Glomerular visceral epithelial cell (primary cell): ENCODE data around the gene SH3GL1.
A peak's percentile ranks its signal among the peaks of the same experiment; 100 is the strongest.
"Not testable (repeated sequence)": the region's sequence is repeated elsewhere in the genome, so short reads cannot be mapped to it uniquely, and the experiment has no call there.

Experiments
- DNase-seq: peaks from one replicate; pipeline ENCODE4 v3.0.0-alpha.2; 2016; ENCODE audit errors: extremely low spot score

SH3GL1 gene

DNA sequence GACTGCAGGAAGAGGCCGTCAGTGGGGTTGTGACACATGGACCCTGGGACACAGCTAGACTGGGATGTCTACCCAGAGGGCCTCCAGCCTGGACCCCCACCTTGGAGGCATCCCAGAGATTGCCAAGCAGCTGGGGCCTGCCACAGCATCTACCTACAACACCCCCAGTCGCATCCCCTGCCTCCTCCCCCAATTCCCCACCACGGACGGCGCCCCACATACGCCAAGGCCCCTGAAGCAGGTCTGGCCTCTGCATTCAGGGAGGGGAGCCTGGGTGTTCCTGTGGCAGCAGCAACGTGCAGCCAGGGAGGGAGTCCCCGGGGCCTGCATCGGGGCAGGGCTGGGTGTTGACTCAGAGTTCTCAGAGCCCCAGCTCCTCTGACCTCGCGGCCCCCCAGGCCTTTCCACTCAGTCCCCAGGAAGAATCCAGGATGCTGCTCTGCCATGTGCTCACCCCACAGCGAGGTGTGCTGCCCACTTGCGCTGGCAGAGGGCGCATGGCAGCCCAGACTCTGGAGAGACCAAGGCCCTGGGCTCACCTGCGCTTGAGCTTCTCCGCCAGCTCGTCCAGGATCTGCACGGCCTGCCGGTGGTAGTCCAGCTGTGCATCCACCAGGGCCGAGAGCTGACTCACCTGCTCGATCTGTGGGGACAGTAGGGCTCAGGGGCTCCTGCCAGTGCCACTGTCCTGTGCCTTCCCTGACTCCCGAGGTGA is 37.4 kb downstream of the SH3GL1 start:
- DNase-seq = peak; percentile 23

DNA sequence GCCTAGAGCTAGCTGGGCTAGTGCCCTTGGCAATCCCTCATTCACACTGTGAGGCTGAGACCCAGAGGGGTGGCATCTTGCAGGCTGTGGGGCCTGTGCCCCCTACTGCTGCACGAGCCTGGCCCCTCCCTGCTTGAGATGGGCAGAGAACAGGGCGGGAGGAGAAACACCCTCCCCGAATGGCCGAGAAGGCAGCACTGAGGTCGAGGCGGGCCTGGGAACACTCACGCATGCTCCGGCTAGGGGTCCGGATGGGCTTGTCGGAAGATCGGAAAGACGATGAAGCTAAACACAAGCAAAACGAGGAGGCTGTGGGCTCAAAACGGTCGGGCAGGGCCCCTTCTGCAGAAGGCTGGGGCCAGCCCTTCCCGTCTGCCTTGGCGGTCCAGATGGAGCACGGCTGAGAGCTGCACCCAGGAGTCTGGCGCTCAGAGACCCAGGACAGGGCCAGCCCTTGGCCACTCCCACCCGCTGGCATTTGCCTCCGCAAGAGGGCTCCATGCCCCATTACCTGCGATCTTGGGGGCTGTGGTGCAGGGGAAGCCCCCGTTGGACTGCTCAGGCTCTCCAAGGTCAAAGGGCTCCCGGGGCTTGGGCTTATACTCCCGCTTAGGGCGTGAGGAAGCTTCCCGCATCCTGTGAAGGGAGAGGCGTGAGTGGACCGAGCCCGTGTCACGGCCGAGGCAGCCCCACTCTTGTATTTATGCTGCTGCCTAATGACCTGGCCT is 38.1 kb downstream of the SH3GL1 start:
- no peak for DNase-seq

DNA sequence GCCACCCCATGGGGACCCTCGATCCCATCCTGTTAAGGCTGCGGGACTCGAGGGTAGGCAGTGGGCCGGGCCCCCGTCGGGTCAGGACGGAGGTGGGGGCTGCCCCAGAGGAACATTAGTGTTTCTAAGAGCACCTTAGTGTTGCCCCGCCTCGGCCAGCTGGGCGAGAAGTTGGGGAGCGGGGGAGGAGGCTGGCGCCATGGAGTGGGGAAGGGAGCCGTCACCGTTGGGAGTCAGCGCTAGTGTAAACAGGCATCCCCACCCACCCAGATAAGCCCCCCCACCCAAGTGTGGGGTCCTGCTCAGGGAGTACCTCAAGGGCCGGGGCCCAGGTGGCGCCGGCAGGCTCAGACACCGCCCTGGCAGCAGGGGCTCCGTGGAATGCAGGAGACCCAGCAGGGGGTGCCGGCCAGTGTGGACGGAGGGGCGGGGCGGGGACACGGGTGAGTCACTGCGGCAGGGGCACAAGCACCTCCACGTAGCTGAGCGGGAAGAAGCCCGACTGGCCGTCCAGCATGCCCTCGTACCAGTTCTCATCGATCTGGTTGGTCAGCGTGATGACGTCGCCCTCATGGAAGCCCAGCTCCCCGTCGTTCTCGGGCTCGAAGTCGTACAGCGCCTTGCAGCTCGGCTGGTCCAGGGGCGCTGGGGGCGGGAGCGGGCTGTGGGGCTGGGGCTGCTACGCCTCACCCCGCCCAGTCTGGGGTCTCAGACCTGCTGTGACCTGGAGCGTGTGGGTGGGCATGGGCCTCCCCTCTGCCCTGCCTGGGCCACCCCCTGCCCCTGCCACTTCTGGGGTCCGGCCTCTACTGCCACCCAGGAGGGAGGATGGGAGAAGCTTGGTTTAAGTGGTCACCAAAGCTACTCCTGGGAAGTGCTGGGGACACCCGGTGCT is 38.9 kb downstream of the SH3GL1 start:
- no peak for DNase-seq

DNA sequence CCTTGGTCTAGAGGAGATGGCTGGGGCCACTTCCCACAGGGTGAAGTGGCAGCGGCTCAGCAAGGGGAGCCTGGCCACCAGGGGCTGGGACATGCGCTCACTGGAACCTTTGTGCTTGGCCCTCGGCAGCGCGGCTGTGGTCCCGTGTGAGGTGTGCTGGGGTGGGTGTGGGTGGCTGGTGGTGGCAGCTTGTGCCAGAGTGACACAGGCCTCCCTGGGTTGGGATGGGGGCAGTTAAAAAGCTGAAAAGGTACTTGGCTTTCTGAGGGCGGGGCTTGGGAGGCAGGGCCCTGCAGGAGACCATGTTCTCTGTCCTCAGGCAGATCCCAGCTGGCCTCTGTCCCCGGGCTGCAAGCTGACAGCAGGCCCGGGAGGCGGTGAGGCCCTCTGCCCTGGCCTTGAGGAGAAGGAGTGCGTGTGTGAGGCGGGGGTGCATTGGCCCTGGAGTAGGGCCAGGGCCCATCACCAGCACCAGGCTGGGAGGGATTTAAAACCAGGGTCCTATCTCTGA is 39.7 kb downstream of the SH3GL1 start:
- no peak for DNase-seq

DNA sequence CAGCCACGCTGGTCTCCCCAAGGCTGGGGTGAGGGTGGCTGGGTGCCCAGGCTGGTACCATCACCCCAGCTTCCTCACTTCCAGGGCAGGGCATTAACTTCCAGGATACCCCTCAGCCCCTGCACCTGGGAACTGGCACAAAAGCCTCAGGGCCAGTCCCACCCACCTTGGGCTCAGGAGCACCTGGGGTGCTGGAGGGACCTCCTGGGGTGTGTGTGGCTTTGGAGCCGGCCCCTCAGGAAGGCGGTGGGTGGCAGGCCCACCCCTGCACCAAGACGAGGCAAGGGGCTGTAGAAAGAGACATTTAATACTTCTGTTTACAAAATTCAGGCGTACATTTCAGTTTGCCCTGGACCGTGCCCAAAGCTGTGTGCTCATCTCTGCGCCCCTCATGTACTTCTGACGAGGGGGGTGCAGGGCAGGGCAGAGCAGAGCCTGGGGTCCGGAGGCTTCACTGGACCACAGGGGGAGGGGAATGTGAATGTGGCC is 40.2 kb downstream of the SH3GL1 start:
- DNase-seq = no peak

DNA sequence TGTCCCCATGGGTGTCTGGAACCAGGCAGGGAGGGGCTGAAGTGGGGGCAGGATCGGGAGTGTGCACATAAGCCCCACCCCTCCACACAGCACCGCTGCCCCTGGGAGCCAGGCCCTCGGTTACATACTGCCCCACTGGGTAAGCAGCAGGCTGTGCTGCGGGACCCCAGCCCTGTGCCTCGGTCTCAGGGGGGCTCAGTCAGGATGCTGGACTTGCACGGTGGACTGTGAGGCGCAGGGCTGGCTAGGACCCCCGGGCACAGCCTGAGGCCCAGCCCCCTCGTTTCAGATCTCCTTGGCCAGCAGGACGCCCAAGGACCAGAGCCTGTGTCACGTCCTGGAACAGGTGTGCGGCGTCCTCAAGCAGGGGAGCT is 40.7 kb downstream of the SH3GL1 start:
- DNase-seq = no peak

DNA sequence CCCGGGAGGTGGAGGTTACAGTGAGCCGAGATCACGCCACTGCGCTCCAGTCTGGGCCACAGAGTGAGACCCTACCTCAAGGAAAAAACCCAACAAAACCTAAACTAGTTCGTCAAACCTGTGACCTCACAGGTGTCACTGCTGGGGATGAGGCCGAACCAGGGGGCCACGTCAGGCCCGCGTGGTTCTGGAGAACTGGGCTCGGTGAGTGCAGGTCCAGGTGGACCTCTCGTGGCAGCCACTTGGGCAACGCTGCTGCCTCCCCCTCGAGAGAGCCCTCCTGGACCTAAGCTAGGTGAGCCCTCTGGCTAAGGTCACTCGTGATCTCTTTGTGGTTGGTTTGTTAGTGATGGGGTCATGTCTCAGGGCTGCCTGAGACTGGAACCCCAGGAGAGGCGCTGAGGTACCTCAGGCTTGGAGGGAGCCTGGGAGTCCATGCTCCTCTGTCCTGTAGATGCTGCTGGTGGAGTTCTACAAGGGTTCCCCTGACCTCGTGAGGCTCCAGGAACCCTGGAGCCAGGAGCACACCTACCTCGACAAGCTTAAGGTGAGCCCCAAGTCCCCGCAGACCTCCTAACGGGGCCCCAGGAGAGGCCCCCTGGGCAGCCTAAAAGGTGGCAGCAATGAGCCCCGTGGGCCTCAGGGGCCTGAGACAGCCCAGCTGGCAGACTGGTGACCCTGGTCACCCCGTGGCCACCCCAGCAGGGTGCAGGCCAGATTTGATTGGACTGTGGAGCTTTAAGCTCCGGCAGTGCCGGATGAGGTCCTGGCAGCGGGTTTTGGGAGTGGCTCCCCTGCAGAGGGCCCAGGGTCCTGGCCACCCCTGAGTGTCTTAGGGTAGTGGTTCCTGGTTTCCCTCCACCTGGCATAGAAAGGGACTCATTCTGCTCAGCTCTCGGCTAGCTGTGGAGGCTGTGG is 41.4 kb downstream of the SH3GL1 start:
- no peak for DNase-seq

DNA sequence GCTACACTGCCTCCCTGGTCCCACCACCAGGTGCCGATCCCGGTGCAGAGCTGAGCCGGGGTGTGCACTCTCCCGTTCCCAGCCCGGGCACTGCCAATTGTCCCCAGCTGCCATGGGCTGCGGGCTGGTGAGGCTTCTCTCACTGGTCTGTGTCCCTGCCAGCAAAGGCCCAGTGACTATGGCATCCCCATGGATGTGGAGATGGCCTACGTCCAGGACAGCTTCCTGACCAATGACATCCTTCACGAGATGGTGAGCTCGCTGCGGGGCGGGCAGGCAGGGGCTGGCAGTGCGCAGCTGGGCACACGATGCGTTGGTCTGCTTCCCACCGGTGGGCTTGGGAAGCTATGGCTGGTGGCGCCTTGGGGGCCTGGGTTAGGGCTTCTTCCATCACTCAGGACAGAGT is 42.4 kb downstream of the SH3GL1 start:
- DNase-seq = no peak

DNA sequence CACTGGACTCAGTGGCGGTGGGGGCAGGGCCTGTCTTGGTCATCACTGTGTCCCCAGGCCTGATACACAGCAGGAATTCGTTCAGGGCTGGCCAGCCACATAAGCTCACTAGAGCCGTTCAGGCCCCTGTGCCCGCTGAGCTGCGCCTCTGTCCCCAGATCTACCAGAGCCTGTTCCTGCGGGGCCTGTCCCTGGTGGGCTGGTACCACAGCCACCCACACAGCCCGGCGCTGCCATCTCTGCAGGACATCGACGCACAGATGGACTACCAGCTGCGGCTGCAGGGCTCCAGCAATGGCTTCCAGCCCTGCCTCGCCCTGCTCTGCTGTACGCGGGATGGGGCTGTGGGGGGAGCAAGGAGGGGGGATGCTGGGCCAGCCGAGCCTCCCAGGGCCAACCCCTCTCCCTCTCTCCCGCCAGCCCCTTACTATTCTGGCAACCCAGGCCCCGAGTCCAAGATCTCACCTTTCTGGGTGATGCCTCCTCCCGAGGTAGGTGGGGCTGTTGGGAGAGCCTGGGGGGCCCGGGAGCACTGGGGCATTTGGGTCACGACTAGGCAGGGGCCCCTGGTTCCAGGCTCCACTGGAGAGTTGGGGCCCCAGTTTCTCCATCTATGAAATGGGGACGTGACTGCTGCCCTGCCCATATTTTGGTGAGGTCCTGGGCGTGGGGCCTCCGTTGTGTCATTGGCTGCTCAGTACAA is 43.1 kb downstream of the SH3GL1 start:
- no peak for DNase-seq

DNA sequence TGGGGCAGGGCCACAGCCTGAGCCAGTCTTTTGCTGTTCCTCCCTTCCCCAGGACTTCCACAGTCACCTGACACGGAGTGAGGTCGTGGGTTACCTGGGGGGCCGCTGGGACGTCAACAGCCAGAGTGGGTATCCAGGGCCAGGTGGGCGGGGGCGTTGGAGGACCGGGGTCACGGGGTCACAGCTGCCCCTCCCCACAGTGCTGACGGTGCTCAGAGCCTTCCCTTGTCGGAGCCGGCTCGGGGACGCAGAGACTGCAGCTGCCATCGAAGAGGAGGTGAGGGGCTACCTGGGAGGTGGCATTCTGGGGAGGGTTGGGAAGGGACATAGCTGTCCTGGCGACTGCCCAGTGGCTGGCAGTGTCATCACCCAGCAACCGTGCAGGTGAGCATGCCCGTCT is 45.5 kb downstream of the SH3GL1 start:
- DNase-seq = no peak

DNA sequence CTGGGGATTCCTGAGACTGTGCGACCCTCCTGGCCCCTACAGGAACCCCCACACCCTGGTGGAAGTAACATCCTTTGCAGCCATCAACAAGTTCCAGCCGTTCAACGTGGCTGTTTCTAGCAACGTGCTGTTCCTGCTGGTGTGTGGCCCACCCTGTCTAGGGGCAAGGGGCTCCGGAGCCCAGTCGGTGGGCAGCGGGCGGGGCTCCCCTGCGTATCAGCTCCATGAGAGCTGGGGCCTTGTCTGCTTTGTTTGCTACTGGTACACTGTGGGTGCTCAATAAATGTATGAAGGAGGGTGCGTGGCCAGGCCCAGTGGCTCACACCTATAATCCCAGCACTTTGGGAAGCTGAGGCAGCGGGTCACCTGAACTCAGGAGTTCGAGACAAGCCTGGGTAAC is 46.1 kb downstream of the SH3GL1 start:
- DNase-seq = no peak

DNA sequence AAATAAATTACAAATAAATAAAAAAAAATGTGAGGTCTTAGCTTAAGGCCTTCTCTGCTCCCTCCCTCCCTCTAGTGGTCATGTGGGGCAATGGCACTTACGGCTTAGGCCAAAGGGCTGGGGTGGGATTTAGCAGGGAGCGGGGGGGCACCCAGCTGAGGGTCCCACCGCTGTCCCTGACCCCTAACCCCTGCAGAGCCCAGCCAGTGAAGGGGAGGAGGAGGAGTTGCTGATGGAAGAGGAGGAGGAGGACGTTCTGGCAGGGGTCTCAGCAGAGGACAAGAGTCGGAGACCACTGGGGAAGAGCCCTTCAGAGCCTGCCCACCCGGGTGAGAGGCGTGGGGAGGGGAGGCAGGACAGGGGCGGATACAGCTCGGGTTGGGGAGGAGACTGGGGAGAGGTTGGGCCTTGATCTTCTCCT is 47.6 kb downstream of the SH3GL1 start:
- DNase-seq = peak; percentile 62

DNA sequence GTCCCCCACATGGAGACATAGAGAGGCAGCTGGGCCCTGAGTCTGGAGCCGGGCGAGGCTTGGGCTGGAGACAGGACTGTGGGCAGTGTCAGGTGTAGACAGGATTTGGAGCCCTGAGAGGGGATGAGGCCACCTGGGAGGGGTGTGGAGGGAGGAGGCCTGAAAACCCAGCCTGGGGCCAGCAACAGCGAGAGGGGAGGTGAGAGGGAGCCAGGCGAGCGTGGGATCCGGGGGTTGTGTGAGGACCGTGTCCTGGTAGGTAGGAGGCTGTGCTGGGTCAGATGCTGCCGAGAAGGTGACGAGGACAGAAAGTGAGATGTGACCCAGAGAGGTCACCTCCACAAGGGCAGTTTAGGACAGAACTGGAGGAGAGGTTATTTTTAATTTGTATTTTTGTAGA is 49.6 kb downstream of the SH3GL1 start:
- DNase-seq = no peak

DNA sequence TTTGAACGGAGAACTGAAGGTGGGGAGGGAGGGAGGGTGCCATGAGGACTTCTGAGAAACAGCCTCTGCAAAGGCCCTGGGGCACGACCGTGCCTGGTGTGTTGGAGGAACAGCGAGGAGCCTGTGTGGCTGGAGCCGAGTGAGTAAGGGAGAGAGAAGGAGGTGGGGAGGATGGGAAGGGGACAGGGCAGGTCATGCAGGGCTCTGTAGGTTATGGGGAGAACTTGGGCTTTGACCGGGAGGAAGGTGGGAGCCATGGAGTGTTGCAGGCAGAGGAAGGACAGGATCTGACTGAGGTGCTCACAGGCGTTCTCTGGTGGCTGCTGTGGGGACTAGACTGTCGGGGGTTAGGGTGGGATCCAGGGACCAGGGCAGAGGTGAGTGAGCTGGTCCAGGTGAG is 50.2 kb downstream of the SH3GL1 start:
- DNase-seq = no peak

DNA sequence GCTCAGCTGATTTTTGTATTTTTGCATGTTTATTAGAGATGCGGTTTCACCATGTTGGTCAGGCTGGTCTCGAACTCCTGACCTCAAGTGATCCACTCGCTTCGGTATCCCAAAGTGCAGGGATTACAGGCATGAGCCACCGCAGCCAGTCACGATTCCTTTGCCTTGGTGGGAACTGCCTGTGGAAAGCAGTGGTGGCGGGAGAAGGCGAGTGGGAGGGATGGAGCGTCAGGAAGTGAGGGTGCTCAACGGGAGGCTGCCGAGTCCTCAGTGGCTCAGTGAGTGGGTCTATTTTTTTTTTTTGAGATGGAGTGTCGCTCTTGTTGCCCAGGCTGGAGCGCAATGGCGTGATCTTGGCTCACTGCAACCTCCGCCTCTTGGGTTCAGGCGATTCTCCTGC is 51.1 kb downstream of the SH3GL1 start:
- DNase-seq = not testable (repeated sequence)

DNA sequence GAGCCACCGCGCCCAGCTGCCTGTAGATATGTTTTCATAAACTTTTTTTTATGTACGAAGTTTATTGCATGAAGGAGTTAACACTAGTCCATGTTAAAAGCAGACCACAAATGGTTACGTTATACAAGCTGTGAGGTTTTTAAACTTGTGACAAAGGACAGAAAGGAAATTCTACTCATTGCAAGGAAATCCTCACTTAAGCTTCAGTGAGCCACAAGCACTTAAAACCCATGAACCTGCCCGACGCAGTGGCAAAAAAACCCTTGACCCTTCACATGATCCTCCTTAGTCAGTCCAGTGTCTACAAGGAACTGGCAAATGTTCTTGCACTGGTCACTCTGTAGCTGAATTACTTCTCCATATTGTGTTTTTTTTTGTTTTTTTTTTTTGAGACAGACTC is 52.8 kb downstream of the SH3GL1 start:
- DNase-seq = no peak

DNA sequence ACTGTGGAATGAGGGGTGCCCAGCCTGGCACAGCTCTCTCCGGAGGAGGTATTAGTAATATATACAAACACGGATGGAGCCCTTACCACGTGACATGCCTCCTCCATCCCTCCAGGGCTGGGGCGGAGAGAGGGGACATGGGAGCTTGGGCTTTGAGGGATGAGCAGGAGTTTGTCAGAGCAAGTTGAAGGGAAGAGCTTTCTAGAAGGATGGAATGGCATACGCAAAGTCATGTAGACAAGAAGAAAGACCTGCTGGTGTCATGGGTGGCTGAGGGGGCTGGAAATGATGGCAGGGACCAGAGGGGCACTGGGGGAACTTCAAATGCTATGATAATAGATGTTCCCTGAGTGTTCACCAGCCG is 54.3 kb downstream of the SH3GL1 start:
- DNase-seq = no peak

DNA sequence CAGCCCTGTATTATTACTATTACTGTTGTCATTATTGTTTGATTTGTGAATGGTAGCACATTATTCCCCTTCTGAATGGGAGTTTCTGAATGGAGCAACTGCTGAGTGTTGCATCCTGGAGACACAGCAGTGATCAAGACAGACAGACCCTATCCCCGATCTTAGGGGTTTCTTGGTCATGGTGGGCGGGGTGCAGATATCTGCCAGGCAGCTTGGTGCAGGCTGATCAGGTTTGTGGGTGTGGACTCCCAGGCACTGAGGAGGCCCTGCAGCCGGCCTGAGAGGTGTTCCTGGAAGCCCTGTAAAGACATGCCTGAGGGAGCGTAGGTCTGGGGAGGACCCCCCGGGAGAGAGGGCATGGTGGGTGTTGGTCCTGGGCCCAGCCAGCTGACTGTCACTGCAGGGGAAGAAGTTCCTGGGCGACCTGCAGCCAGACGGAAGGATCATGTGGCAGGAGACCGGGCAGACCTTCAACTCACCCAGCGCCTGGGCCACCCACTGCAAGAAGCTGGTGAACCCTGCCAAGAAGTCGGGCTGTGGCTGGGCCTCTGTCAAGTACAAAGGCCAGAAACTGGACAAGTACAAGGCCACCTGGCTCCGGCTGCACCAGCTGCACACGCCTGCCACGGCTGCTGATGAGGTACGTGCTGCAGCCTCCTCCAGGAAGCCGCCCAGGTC is 54.9 kb downstream of the SH3GL1 start:
- no peak for DNase-seq

DNA sequence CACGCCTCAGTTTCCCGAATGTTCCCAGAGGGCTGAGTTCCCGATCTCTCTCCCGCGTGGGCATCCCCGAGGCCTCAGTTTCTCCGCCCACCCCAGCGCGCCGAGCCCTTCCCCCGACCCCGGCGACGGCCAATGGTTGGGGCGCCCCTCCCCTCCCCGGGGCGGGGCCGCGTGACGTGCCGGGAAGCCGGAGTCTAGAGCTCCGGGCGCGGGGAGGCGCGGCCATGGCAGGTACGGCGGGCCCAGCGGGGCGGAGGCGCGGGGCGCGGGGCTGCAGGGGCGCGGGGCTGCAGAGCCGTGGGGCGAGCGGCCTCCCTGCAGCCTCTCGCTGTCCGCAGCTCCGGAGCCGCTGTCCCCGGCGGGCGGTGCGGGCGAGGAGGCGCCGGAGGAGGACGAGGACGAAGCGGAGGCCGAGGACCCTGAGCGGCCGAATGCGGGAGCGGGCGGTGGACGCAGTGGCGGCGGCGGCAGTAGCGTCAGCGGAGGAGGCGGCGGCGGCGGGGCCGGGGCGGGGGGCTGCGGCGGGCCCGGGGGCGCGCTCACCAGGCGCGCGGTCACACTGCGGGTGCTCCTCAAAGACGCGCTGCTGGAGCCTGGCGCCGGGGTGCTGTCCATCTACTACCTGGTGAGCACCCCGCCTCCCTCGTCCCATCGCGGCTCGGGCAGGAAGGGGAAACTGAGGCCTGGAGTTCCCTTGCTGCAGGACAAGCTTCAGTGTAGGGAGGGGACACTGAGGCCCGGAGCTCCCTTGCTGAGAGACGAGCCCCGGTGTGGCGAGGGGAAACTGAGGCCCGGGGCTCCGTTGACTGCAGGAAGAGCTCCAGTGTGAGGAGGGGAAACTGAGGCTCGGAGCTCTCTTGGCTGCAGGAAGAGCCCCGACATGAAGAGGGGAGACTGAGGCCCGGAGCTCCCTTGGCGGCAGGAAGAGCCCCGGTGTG is 56.7 kb downstream of the SH3GL1 start, which contains the start of gene MPND:
Gene MPND (plus strand): TSS at position 193 of the 938 bp plus-strand sequence. CDS start 32 bp downstream, at position 225.
- DNase-seq = peak; percentile 81
